HG03175 (cell line): ENCODE data around the gene SLITRK4.

Experiments
- ATAC-seq: cut with Tn5 transposase; IDR thresholded peaks from one replicate; pipeline ENCODE4 v1.9.1; 2021; ENCODE audit warnings: mild to moderate bottlenecking, moderate library complexity; ENCODE audit not compliant: unreplicated experiment

SLITRK4 gene, protein sequence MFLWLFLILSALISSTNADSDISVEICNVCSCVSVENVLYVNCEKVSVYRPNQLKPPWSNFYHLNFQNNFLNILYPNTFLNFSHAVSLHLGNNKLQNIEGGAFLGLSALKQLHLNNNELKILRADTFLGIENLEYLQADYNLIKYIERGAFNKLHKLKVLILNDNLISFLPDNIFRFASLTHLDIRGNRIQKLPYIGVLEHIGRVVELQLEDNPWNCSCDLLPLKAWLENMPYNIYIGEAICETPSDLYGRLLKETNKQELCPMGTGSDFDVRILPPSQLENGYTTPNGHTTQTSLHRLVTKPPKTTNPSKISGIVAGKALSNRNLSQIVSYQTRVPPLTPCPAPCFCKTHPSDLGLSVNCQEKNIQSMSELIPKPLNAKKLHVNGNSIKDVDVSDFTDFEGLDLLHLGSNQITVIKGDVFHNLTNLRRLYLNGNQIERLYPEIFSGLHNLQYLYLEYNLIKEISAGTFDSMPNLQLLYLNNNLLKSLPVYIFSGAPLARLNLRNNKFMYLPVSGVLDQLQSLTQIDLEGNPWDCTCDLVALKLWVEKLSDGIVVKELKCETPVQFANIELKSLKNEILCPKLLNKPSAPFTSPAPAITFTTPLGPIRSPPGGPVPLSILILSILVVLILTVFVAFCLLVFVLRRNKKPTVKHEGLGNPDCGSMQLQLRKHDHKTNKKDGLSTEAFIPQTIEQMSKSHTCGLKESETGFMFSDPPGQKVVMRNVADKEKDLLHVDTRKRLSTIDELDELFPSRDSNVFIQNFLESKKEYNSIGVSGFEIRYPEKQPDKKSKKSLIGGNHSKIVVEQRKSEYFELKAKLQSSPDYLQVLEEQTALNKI

DNA sequence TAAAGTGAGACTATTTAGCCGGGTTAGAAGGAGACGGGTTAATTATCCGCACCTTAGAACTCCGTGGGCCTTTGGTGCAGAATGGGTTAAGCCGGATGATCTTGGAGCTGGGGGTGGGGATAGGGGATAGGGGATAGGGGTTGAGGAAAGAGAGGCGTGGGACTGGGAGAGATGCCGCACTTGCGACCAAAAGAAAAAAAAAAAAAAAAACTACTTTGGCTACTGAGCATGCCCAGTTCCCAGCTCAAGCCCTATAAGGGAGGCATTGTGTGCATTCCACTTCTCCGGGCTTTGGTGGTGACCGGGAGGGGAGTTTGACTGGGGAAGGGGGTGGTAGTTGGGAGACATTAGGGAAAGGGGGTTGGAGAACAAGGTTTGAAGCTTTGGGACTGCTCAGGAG, at the start of gene SLITRK4:
Gene SLITRK4 (minus strand): TSS at position 187 of the 400 bp plus-strand sequence. CDS start 4,993 bp downstream, outside the sequence.
- ATAC-seq: no peak

DNA sequence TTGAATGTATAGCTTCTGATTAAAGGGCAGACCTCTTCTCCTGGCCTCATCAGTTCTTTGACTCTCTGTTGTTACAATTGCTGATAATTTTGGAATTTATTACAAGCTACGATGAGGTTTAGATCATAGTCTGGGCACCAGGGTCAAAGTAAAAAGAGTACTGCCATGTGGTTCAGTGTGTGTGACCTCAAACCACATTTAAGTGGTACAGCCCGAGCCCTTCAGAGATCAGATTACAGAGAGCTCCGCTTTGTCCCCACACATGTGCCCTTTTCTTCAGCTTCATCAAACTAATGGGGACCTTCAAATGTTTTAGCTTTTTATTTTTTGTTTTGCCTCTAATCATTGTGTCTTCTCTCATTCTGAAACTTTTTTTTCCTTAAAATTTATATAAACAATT, 47.6 kb upstream of the SLITRK4 start:
- ATAC-seq: no peak

DNA sequence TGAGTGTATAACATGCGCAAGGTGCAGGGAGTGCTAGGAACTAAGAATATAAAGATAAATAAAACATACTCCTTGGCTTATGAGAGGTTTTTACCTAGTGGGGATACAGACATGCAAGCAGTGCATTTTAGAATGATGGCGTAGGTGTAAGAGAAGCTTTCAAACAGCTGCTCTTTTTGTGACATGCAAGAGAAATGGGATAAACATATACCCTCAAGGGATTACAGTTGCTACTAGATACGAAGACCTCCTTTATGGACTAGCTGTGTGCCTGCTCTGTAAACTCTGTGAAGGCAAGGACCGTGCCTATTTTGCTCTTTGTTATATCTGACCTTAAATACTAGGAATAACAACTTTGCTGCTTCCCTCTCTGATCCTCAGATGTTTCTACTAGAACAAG, 39.0 kb upstream of the SLITRK4 start:
- no peak for ATAC-seq

DNA sequence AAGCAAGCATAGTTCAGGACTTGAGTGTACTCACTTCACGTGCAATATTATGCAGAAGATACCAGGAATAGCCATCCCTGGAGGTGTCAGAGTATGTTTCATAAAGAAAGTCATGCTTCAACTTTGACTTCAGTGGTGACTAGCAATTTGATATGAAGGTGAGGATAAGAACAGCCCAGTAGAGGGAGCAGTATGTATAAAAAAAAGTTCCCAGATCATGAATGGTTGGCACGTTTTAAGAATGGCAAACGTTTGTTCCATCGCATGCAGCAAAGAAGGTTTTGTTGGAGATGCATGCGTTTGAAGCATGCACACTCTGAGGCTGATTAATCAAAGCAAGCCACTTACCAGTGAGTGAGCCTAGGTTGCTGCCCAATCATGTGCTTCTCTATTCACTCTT, 33.5 kb upstream of the SLITRK4 start:
- no peak for ATAC-seq

DNA sequence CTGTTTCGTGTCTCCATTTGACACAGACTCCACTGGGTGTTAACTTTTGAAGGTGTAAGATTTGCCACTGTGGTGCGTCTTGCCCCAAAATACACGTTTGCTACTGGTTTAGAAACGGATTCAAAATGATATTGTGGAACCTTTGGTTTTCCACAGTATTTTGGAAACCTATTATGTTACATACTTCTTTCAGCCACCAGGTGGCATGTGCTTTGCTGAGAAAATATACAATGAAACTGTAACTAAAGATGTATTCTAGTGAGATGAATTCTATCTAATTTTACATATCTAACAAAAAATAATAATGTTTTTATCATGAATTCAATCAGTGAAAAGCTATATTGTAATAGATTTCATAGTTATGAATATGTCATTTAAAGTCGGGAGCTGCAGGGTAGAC, 28.4 kb upstream of the SLITRK4 start:
- ATAC-seq: no peak

DNA sequence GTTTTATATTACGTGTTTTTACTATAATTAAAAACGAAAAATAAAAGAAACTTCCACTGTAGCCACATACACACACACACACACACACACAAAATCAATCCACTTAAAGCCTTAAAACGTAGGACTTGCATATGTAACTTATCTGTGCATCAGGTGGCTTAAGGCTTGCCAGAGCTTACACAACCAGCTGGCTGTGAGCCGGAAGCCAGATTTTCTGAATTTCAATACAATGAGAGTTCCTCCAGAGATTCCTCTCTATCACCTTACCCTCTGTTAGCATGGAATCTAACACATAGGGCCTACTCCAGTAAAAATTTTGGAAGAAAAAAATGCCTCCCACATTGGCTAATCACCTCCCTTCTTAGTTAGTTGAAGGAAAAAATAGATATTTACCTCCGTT, 27.9 kb upstream of the SLITRK4 start:
- no peak for ATAC-seq

DNA sequence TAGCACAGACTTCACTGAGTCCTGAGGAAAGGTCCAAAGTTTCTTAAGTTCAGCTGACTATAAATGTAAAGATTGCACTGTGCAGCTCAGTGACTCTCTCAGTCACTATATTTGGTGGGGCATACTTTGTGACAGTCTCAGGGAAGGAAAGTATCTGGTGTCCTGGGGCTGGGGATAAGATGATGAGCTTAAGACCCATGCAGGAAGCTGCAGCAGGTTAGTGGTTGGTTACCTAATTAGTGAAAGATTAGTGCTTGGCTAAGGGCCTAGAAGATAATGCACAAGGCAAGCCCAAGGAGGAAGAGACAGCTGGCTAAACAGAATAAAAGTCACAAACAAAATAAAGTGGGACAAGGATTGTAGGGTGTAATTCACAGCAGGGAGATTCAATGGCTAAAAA, 25.4 kb upstream of the SLITRK4 start:
- ATAC-seq: no peak

DNA sequence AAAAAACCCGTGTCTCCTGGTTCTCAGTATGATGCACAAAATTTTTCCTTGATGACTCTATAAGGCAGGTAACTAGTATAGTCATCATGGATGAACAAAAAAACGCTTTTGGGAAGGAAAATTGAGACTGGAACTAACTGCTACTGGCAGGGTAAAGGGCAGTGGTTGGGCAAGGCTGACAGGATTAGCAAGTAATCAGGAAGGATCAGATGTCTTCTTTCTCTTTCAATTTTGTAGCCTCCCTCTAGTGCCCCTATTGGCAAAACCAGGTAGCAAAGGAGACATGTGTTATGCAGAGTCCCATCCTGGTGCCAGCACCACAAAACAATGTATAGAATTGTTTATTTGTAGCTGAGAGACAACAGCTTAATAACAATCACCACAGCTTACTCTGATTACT, 12.8 kb upstream of the SLITRK4 start:
- no peak for ATAC-seq

DNA sequence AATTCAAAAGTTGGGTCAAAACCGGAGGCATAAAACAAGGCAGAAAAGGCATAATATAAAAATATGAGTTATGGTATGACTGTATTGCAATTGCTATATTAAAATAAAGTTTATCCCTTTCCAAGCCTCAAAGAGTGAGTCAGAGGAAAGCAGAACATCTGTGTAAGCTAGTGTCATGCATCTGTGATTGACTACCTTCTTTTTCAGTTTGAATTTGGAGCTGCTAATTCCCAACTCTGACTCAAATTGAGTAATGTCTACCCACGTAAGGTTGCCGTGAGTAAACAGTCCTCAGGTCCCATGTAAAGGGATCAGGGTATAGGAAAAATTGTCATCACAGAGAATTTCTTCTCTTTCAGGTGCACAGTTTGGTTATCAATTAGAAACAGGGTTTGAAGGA, 6.5 kb upstream of the SLITRK4 start:
- no peak for ATAC-seq

DNA sequence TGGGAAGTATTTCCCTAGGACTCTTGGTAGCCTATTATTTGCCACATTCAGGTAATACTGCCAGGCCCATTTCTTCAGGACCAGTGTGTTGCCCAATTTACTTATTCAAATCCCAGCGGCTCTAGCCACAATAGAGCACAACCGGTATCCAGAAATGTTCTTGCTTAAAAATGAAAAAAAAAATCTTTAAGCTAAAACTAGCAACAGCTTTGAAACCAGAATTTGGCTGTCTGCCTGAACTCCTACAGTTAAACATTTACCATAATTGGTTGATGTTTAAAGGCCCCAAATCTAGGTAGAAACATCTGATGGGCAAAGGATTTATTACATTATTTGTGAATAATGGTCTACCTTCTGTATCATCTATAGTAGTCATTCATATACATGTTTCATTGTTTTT, 930 bp upstream of the SLITRK4 start:
- ATAC-seq: no peak

DNA sequence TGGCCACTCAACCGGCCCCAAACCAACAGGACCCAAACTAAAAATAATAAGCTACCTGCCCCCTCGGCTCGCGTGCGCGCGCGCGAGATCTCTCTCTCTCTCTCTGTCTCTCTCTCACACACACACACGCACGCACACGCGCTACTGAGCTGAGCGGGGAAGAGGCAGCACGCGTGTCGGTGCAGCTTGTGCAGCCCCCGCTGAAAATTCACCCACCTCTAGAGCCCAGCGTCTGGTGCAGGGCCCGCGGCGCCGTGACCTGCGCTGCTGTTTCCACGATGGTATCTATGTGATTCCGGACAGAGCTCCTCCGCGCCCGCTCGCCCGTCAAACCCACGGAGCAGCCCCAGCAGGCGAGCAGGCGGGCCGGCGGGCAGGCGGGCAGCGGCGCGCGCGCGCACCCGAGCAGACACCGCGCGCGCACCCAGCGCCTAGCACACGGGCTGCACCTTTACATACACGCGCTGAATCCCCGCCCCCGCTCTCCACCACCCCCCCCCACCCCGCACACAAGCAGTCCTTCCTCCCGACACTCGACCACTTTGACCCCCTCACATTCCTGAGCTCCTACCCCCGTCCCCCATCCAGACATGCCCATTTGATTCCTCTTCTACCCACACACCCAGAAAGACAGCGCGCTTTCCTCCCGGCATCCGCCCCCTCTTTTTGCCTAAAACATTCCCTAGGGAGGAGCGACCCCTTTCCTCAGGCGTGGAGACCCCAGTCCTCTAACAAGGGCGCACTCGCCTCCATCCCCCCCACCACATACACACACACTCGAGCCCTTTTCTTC, 1.0 kb downstream of the SLITRK4 start:
- no peak for ATAC-seq

DNA sequence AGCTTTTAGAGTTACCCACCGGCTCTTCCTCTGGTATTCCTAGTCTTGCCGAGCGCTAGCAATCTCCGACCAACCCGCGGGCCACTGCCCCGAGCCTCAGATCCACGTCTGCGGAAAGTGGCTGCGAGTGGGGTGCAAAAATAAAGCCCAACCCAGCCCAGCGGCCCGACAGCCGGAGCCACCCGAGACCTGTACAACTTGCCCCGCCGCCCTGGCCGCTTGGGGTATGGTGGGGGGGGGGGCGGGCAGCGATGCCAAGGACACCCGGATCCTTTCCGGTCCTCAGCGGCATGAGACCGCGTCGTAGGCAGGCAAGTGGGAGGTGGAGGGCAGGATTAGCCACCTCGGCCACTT, 1.6 kb downstream of the SLITRK4 start:
- no peak for ATAC-seq

DNA sequence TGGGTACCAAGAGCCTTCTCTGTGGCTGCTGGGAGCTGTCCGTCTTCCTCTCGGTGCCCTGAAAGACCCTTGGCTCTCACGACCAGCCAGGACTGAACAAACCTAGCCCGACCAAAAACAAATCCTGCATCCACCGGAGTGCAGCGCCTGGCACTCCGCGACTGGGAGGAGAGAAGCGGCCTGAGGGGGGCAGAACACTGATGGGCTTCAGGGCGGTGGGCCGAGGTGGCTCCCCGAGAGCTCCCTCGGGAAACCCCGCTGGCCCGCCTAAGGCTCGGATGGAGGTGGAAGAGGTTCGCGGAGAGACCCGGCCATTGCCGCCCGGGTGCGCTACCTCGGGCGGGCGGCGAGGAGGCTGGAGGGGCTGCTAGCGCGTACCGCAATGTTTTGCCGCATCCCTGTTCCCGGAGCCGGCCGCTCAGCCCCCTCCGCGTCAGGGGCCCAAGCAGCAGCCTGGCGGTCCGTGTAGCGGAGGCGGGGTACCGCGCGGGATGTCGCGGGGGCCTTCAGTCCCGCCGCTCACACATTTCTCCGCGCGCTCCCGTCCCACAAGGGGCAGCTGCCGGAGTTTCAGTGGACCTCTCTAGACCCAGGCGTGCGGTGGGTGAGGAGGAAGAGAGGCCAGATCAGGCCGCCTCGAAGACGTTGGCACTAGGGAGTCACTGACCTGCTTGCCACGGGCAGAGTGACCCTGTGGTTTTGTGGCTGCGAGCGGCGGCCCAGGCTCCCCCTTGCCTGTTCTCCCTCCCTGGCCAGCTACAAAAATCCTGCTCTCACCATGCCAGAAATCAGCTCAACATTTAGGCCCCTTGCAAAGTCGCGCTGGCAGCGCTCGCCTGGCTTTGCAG, 2.2 kb downstream of the SLITRK4 start:
- ATAC-seq: no peak

DNA sequence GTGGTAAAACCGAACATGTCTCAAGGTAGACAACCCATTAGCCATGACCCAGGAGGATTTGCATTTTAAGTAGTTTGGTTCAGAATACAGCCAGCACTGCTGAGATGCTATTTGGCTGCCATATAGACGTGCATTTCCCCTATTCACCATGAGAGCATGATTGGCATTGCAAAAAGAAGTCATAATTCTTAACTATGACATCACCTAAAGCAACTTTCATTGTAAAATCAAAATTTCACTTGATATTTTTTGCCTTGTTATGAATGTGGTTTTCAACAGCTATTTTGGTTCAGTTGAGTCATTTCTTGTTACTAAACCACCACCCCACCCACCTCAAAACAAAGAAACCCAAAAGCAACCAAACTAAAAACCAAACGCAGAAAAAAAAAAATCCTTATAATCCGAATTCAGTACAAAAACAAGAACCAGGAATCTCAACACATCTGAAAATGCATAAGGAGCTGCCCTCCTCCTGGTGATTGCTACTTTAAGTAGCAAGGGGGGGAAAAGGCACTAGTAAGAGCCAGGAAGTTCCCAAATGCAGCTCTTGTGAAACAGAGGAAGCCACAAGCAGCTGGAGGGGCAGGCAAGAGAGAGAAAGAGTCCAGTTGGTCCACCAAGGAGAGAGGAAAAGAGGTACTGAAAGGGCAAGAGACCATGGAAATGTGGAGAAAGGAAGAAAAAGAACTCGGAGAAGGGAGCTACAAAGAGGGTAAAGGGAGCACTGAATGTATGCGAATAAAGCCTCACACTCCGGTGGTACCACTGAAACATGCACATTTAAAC, 3.1 kb downstream of the SLITRK4 start:
- ATAC-seq: no peak

DNA sequence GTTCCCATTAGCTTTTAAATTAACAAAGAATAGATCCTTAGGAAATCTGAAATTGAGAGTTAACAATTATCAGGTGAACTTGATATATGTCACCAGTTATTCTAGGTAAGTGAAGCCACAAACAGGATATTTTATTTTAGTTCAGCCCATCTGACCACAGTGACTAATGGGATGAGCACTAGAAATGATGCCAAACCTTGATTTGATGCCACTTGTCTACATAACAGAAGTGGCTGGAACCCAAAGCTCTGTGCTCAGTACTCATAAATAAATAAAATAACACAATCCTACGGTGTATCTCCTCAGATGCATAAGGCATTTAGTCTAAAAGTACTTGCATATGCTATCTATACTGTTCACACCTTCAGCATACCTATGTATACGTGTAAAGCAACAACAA, 12.2 kb downstream of the SLITRK4 start:
- no peak for ATAC-seq

DNA sequence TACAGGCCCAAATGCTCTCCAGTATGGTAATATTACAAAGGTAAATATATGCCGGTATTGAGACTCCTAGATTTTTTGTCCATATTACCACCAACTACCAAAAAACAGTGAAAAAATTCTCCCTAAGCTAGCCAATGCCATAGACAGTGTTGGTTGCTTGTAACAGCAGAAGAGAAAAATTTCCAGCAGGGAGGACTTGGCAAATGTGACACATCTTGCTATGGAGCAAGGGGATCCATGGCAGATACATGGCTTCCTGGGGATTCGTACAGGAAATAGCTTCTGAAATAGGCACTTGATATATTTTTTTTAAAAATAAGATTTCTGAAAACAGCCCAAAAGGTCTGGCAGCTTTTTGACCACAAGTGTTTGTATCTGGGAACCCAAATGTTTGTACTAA, 14.6 kb downstream of the SLITRK4 start:
- no peak for ATAC-seq

DNA sequence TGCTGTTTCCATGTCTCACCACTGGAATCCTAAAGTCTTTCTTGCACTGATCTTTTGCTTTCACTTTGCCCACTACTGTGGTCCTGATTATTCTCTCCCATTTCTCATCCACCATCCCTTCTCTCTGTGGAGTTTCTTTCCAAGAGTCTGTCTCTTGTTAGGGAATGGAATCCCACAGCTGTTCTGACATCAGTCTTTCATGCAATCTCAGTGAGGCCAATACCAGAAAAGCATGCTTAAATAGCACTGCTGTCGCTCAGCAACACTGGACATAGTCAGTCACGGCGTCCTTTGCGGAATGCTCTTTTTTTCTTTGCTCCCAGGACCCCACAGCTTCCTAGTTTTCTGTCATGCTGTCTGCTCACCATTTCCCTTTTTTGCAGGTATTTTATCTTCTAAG, 20.1 kb downstream of the SLITRK4 start:
- no peak for ATAC-seq

DNA sequence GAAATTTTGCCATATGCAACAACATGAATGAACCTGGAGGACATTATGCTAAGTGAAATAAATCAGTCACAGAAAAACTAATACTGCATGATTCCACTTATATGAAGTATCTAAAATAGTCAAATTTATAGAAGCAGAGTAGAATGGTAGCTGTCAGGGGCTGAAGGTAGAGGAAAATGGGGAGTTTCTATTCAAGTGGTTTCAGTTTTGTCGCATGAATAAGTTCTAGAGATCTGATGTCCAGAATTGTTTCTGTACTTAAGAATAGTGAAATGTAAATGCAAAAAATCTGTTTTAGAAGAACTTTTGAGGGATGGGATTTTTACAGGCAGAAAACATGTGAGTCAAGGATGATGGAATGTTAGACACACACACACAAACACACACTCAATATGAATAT, 34.1 kb downstream of the SLITRK4 start:
- ATAC-seq: no peak

DNA sequence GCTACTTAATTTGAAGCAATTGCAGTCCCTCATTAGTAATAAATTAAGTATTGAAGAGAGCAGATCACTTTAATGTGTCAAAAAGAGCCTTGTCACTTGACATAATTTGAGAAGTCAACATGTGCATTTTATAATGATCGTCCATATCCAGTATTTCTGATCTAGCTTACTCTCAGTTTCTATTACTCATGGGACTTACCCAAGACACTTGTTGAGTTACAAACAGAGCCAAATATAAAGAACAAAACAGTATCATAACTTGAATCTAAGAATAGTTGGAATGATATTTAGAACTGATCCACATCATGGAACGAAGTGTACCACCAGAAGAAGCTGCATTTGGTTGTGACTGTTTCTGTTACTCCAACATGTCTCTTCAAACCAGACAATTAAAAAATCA, 54.7 kb downstream of the SLITRK4 start:
- no peak for ATAC-seq

DNA sequence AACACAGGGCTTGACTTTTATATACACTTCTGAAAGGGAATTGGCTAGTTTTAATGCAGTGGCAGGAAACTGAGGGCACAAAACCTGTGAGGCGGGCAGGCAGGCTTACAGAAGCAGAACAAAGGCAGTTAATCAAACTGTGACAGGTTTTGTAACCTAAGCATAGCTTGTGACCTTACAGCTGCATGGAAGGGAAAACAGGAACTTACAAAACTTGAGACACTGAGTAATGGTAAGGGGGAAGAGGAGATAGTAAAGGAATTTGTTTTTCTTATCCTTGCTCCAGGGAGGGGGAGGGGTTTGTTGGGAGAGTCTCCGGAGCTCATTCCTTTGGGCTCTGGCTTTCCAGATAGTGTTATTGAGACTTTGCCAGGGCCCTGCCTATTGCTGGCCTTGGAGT, 55.6 kb downstream of the SLITRK4 start:
- ATAC-seq: no peak
